GM18868 (cell line): ENCODE results near the gene EXOC2.
"Not testable (repeated sequence)": the region's sequence is repeated elsewhere in the genome, so short reads cannot be mapped to it uniquely, and the experiment has no call there.

Experiments
- ATAC-seq: cut with Tn5 transposase; IDR thresholded peaks from one replicate; pipeline ENCODE4 v1.9.1; 2021; ENCODE audit warnings: mild to moderate bottlenecking, moderate library complexity; ENCODE audit not compliant: unreplicated experiment

The EXOC2 gene

GRCh38 chr6:641225-641985 is 51.5 kb downstream of the EXOC2 start:
- no peak for ATAC-seq

DNA sequence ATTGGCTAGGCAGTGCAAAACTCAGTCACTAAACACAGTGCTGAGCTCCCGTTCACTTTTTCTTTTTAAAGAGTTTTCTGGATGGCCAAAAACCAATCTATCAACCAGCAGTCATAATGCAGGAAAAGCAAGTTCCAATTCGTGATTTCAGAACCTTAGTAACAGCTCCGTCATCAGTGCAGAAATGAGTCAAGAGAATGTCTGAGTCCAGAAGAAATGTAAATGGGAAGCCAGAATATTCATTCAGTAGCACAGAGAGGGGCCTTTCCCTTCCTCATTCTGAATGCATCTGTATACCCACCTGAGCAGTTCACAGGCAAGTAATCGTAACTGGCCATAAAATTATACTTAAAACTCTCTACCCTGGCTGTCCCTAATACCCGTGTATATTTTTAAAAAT is 56.5 kb downstream of the EXOC2 start:
- ATAC-seq: no peak

DNA sequence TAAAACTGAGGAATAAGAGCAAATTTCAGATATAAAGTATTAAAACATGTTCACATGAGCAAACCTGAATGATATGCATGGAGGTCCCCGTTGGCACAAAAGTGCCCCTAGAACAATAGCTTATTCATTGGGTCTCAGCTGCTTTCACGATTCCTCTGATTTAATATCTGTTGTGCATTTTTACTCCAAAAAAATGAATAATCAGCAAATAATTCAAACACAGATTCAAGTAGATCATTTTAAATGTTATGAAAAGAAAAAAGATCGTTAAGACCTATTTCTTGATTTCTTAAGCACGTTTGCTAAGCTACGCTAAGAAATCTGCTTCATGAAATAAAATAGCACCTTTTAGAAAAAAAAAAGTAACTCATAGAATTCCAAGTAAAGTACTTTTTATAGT is 57.7 kb downstream of the EXOC2 start:
- no peak for ATAC-seq

DNA sequence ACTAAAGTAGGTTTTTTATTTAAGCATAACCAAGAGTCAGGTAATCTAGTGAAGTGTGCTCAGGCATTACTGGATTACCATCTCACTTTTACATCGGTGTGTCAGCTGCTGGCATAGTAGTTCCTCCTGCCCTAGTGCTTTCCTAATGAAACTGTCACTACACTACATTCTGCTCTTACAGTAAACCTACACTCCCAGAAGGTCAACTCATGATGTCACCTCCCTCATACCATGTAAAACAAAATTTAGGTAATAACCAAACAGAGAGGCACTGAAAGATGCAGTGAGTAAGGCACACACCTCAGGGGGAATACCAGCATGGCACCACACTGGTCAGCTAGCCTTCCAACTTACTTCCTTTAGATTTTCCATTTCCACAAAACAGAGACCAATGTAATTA is 59.3 kb downstream of the EXOC2 start:
- ATAC-seq: no peak

- ATAC-seq: no peak
Measured at GRCh38 chr6:628766-629165, 64.2 kb downstream of the EXOC2 start.

DNA sequence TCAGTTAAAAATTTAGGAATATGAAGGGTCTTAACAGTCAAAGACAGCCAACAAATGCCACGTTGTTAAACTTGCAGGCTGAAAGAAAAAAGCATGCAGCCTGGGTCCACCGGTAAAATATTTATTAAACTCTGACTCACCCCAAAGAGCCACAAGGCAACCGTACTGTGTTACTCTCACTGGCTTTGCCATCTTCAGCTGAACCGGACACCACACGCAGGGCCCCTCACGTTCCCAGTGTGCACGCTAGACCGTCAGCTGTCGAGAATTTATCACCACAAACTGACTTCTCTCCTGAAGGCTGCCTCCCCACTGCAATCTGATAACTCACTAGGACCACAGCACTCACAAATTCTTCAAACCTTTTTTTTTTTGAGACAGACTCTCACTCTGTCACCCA is 66.7 kb downstream of the EXOC2 start:
- no peak for ATAC-seq

- ATAC-seq: no peak
Measured at GRCh38 chr6:624979-625378, 68.0 kb downstream of the EXOC2 start.

- no peak for ATAC-seq
Measured at GRCh38 chr6:622462-622861, 70.5 kb downstream of the EXOC2 start.

DNA sequence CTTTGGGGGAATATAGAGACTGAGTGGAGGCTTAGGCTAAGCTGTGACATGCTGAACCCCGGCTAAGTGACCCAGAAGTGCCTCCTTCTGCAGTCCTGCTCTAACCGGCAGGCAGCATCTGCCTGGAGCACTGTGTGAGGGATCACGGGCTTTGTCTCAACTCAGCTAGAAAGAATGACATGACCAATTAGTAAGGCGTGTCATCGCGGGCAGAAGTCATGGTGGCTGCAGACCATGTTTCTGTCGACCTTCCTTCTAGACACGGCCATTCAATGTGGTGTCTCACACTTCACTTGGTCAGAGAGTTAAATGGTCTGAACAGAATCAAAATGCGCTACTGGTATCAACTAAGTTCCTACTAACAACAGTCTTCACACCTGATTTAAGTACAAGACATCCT is 71.0 kb downstream of the EXOC2 start:
- no peak for ATAC-seq

DNA sequence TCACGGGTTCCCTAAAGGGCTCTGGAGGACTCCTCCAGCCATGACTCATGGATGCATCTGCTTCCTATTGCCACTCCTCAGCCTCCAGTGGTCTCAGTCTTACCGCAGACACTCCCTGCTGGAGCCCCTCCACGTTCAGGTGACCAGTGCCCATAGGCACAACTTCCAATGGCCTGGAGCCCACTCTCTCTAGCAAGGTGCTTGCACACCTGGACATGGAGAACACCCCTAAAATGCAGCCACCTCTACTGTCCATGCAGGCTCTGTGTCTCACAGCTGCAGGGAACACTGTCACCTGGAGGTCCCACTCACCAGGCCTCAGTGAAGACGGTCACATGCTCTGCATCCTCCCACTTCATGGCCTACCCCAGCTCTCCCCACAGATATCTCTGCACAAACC is 72.0 kb downstream of the EXOC2 start:
- no peak for ATAC-seq

- no peak for ATAC-seq
Measured at GRCh38 chr6:620166-620565, 72.8 kb downstream of the EXOC2 start.

GRCh38 chr6:617456-618100 is 75.4 kb downstream of the EXOC2 start:
- ATAC-seq: no peak

DNA sequence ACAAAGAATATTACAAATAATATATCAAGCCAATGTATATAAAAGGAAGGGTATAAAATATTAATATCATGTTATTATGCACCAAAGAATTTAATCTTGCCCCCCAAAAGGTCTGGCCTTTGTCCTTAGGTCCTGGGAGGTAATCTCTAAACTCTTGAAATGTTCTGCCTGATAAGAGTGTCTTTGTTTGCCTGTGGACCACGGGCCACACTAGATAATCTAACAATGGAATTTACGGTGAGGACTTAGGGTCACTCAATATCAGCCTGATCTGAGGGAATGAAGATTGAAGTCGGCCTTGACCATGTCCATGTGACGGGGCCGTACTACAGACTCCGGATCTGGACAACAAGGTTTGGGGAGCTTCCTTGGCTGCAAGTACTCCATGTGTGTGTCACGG is 79.0 kb downstream of the EXOC2 start:
- ATAC-seq: no peak

GRCh38 chr6:611928-612327 is 81.0 kb downstream of the EXOC2 start:
- ATAC-seq: no peak

DNA sequence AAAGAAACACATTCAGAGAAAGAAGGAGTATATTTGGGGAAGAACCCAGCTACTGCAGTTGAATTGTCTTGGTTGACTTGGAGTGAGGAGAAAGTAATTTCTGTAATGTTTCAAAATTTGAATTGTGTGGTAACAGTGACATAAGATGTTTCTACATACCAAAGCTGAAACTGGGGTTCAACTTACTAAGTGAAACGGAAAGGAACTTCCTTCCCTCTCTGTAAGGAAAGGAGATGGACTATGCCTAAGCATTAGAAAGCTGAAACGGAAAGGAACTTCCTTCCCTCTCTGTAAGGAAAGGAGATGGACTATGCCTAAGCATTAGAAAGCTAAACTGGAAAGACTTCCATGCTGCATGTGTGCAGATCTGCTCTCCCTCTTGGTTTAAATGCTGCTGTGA is 82.1 kb downstream of the EXOC2 start:
- no peak for ATAC-seq

- ATAC-seq: no peak
Measured at GRCh38 chr6:609905-610304, 83.0 kb downstream of the EXOC2 start.

DNA sequence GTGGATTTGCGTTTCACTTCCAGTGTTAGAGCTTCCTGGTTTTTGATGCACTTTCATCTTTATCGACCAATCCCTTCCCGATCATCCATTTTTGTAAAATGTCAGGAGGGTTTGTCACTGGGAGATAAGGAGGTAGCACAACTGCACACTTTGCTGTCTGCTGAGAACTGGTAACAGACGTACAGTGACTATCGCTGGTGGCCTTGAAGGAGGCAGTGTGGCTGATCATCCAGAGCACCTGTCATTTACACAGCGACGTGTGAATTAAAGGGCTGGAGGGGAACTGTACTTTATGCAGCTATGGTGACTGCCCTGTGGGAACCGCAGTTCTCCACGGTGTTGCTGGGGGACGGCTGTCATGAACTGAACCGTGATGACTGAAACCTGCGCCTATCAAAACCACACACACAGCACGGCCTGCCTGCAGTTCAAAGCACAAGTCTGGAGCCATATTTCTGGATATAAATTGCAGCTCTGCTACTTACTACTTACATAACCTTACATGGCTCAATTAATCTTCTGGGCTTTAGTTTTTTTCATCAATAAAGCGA is 86.0 kb downstream of the EXOC2 start:
- ATAC-seq: no peak

GRCh38 chr6:605895-606294 is 87.0 kb downstream of the EXOC2 start:
- not testable (repeated sequence) for ATAC-seq

GRCh38 chr6:604579-604978 is 88.4 kb downstream of the EXOC2 start:
- ATAC-seq: no peak

GRCh38 chr6:603265-603664 is 89.7 kb downstream of the EXOC2 start:
- ATAC-seq: no peak

- no peak for ATAC-seq
Measured at GRCh38 chr6:599576-600448, 93.1 kb downstream of the EXOC2 start.

- no peak for ATAC-seq
Measured at GRCh38 chr6:593907-594212, 99.1 kb downstream of the EXOC2 start.
